OCI-LY7 (cell line): ENCODE data around the gene NAALADL2.

Experiments
- EZH2phosphoT487 ChIP-seq: fragments of 200-600 bp; sonication (generic); IDR thresholded peaks from 2 replicates; pipeline ENCODE4 v1.6.1; 2018; ENCODE audit warnings: low read depth, borderline replicate concordance, mild to moderate bottlenecking, mixed run types, antibody characterized with exemption, low read length, moderate library complexity, mixed read lengths
- TF ChIP-seq, protein P1 (sequence below): fragments of 200-600 bp; sonication (generic); conservative IDR thresholded peaks from 2 replicates; pipeline ENCODE4 v1.5.1; 2014; ENCODE audit warnings: mild to moderate bottlenecking, antibody characterized with exemption, low read length, moderate library complexity, mixed read lengths

DNA sequence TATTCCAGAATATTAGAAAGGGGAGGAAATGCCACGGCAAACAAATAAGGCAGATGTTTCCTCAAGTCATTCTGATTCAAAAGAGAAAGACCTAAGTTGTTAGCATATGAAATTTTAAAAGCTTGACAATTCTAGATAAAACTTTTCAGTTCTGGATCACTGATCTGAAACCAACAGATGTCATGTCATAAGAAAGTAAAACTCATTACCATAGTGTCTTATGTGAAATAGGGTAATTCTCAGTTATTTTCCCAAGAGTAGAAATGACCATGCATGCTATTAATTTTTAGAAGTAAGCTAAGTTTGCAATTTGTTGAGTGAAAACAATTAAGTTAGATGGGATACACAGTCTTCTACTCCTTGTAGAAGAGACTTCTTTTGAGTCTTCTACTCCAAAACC is 630.3 kb downstream of the NAALADL2 start:
- TF ChIP-seq, protein P1, sequence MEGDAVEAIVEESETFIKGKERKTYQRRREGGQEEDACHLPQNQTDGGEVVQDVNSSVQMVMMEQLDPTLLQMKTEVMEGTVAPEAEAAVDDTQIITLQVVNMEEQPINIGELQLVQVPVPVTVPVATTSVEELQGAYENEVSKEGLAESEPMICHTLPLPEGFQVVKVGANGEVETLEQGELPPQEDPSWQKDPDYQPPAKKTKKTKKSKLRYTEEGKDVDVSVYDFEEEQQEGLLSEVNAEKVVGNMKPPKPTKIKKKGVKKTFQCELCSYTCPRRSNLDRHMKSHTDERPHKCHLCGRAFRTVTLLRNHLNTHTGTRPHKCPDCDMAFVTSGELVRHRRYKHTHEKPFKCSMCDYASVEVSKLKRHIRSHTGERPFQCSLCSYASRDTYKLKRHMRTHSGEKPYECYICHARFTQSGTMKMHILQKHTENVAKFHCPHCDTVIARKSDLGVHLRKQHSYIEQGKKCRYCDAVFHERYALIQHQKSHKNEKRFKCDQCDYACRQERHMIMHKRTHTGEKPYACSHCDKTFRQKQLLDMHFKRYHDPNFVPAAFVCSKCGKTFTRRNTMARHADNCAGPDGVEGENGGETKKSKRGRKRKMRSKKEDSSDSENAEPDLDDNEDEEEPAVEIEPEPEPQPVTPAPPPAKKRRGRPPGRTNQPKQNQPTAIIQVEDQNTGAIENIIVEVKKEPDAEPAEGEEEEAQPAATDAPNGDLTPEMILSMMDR: no peak
- TF ChIP-seq EZH2phosphoT487: no peak
